DND-41 (cell line): Measurements from ENCODE around the gene MYBPHL.

Source experiments
- CTCF ChIP-seq: IDR thresholded peaks from 2 replicates; pipeline ENCODE4 v1.5.1; 2012; ENCODE audit warnings: borderline replicate concordance, low read length, moderate library complexity, mild to moderate bottlenecking; ENCODE audit not compliant: poor library complexity, severe bottlenecking; ENCODE audit errors: extremely low read depth
- EZH2 ChIP-seq: IDR thresholded peaks from 3 replicates; pipeline ENCODE4 v1.6.1; 2012; ENCODE audit warnings: borderline replicate concordance, low read depth, mild to moderate bottlenecking, moderate library complexity, low read length, inconsistent platforms; ENCODE audit not compliant: severe bottlenecking

GRCh38 chr1:109257682-109258421 is 49.0 kb downstream of the MYBPHL start:
- TF ChIP-seq CTCF (no peak), EZH2 (no peak)
